ENCODE results near the gene HJV.

The HJV gene

DNA sequence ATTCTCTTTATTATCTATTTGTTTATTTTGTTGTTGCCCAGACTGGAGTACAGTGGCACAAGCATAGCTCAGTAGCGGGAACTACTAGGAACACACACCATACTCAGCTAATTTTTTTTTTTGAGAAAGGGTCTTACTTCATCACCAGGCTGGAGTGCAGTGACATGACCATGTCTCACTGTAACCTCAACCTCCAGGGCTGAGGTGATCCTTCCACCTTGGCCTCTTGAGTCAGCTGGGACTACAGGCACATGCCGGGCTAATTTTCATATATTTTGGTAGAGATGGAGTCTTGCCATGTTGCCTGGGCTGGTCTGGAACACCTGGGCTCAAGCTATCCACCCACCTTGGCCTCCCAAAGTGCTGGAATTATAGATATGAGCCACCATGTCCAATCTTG lies 19.8 kb downstream of the HJV start:
- POLR2A ChIA-PET, result no interaction called here
- CTCF ChIA-PET, result interaction anchor here (0.6 to 1.1 kb wide), 4 partner anchors 23 to 110 kb away, joined by 3 to 13 read pairs (median 6); partner anchors contain the start of gene ITGA10
- Histone ChIP-seq H3K9me3 (ENCODE audit: control insufficient read depth, insufficient read depth, low read depth, low read length) (no peaks in the 10 kb centered on the region), H3K27ac (ENCODE audit: extremely low read depth, low read depth, low read length) (no peak overlapping the region), H3K4me1 (ENCODE audit: control insufficient read depth, insufficient read depth, low read length) (peaks cover 12% of the 10 kb centered on the region), H3K4me3 (ENCODE audit: low read depth, low read length) (no peak overlapping the region), H3K36me3 (ENCODE audit: control insufficient read depth in 2 of 2, insufficient read depth in 1 of 2, low read length in 2 of 2) (no peaks in the 10 kb centered on the region)
- no peak for TF ChIP-seq HOXA7 (CRISPR knock-in tag; IDR thresholded peaks at IDR 0.05; ENCODE audit: borderline replicate concordance)

DNA sequence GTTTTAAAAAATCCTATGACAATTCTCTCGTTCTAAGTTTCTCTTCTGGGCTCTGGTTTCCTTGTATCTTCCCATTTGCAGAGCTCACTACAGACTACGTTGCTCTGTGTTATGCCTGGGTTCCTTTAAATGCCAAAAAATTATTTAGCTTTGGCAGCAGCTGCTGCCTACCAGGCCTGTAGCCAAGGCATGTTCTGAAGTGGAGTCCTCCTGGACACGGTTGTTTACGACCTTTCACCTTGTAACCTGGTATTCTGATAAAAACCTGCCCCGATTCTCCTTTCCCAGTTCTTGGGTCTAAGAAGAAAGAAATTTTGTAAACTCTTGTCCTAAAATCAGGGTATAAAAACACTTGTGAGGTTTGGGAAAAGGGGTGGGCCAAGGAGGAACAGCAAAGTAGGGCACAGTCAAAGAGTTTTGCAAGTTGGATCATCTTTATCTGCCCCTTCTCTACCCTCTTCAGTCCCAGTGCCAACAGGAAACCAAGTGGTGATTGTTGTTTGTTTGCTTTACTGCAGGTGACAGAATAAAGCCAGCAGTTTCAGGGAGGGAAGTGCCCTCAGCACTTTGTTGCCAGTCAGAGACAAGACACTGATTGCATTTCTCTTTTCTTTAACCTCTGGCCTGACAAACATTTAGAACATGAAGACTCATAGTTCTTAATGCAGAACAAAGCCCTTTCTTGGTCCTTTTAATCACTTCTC lies 22.1 kb downstream of the HJV start:
- no peak overlapping the region for H3K4me3 ChIP-seq (ENCODE audit: low read depth, low read length)
- peaks cover 12% of the 10 kb centered on the region for H3K4me1 ChIP-seq (ENCODE audit: control insufficient read depth, insufficient read depth, low read length)
- POLR2A ChIA-PET, result no interaction called here
- TF ChIP-seq, protein P1, sequence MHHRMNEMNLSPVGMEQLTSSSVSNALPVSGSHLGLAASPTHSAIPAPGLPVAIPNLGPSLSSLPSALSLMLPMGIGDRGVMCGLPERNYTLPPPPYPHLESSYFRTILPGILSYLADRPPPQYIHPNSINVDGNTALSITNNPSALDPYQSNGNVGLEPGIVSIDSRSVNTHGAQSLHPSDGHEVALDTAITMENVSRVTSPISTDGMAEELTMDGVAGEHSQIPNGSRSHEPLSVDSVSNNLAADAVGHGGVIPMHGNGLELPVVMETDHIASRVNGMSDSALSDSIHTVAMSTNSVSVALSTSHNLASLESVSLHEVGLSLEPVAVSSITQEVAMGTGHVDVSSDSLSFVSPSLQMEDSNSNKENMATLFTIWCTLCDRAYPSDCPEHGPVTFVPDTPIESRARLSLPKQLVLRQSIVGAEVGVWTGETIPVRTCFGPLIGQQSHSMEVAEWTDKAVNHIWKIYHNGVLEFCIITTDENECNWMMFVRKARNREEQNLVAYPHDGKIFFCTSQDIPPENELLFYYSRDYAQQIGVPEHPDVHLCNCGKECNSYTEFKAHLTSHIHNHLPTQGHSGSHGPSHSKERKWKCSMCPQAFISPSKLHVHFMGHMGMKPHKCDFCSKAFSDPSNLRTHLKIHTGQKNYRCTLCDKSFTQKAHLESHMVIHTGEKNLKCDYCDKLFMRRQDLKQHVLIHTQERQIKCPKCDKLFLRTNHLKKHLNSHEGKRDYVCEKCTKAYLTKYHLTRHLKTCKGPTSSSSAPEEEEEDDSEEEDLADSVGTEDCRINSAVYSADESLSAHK (tag by site-specific recombination; IDR thresholded peaks at IDR 0.05), result peak; percentile 56; the same call in 1 of the 2 replicates
- TF ChIP-seq ZNF549 (tag by site-specific recombination; IDR thresholded peaks at IDR 0.05) (no peak), FEZF1 (tag by site-specific recombination; IDR thresholded peaks at IDR 0.05) (0 out of 2 replicates have a peak, but pooled peaks have one; percentile 27), ZNF133 (tag by site-specific recombination; IDR thresholded peaks at IDR 0.05) (0 out of 2 replicates have a peak, but pooled peaks have one; percentile 21)
- CTCF ChIA-PET, result no interaction called here
- no peak overlapping the region for H3K27ac ChIP-seq (ENCODE audit: extremely low read depth, low read depth, low read length)
- H3K36me3 ChIP-seq (ENCODE audit: control insufficient read depth in 2 of 2, insufficient read depth in 1 of 2, low read length in 2 of 2), result peaks cover 0 to 9% of the 10 kb centered on the region in 2 experiments; a peak in 1 of 3 replicates
- H3K9me3 ChIP-seq (ENCODE audit: control insufficient read depth, insufficient read depth, low read depth, low read length), result no peaks in the 10 kb centered on the region

DNA sequence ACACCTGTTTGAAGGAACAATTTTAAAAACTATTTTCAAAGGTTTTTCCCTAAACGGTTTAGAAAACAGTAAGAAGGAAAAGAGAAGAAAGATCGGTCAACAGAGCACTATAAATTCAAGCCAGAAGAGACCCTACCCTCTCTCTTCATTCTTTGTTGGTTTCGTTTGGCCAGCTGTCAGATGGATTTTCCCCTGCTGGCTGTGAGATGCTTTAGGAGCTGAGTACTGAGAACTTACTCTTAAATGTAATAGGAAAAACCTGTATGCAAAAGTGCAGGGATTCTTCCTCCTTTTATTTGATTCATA lies 23.9 kb downstream of the HJV start:
- H3K4me3 ChIP-seq (ENCODE audit: low read depth, low read length), result no peak overlapping the region
- no peaks in the 10 kb centered on the region for H3K9me3 ChIP-seq (ENCODE audit: control insufficient read depth, insufficient read depth, low read depth, low read length)
- TF ChIP-seq ZNF311 (tag by site-specific recombination; IDR thresholded peaks at IDR 0.05; ENCODE audit: borderline replicate concordance) (no peak), ZNF350 (tag by site-specific recombination; IDR thresholded peaks at IDR 0.05) (no peak), ZNF473 (tag by site-specific recombination; IDR thresholded peaks at IDR 0.05) (no peak), YY1 (tag by site-specific recombination; IDR thresholded peaks at IDR 0.05) (no peak), BCL11A (tag by site-specific recombination; IDR thresholded peaks at IDR 0.05; ENCODE audit: low read depth) (no peak), ZNF658 (tag by site-specific recombination; IDR thresholded peaks at IDR 0.05) (no peak)
- ChIA-PET POLR2A (interaction anchor here (0.6 kb wide), 1 partner anchor 152 kb away, joined by 3 read pairs; the partner anchor contains the start of gene NUDT17), CTCF (interaction anchor here (1.2 to 7.3 kb wide), 2 partner anchors 17 to 19 kb away, joined by 4 to 80 read pairs; no protein-coding TSS in a partner anchor)
- peaks cover 12% of the 10 kb centered on the region for H3K4me1 ChIP-seq (ENCODE audit: control insufficient read depth, insufficient read depth, low read length)
- no peak overlapping the region for H3K27ac ChIP-seq (ENCODE audit: extremely low read depth, low read depth, low read length)
- peaks cover 5 to 27% of the 10 kb centered on the region in 2 experiments; a peak in 2 of 3 replicates for H3K36me3 ChIP-seq (ENCODE audit: control insufficient read depth in 2 of 2, insufficient read depth in 1 of 2, low read length in 2 of 2)

DNA sequence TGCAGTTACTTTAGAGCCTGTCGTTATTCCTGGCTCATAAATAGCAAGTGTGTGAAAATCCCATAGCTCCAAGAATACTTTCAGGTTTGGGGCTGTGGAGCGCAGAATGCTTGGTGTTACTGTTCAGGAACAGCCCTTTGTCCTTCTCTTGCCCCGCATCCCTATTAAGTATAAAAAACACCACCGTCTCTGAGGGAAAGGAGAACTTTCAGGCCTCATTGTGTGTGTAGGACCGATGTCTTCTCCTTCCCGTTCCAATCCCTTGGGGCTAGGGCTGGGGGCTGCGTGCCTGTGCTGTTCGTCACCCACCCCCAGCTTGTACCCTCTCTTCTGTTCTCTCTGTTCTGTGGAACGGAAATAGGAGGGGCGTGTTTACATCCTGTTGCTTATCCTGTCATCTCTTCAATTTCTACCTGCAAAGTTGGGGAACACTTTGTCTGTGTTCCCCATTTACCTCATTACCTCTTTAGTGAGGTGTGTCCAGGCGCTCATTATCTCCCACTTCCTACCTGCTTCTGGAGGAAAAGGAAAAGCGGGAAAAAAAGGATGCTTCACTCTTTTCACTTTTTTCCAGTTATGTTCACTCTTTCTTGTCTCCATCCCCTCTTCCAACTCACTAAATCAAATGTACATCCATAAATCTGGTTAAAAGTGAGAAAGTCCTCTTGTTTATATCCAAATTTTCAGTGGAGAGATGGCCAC lies 24.4 kb downstream of the HJV start:
- H3K27ac ChIP-seq (ENCODE audit: extremely low read depth, low read depth, low read length), result peak overlapping the region; percentile 59; the same call in 1 of the 2 replicates
- peak overlapping the region; percentile 85 for H3K4me3 ChIP-seq (ENCODE audit: low read depth, low read length)
- H3K36me3 ChIP-seq (ENCODE audit: control insufficient read depth in 2 of 2, insufficient read depth in 1 of 2, low read length in 2 of 2), result peaks cover 5 to 30% of the 10 kb centered on the region in 2 experiments; a peak in 2 of 3 replicates
- peaks cover 12% of the 10 kb centered on the region for H3K4me1 ChIP-seq (ENCODE audit: control insufficient read depth, insufficient read depth, low read length)
- CTCF ChIA-PET, result interaction anchor here (1.2 to 7.3 kb wide), 2 partner anchors 18 kb away, joined by 4 to 80 read pairs; no protein-coding TSS in a partner anchor
- POLR2A ChIA-PET, result interaction anchor here (0.6 to 1.9 kb wide), 2 partner anchors 33 to 152 kb away, joined by 3 to 4 read pairs; partner anchors contain the start of genes ANKRD34A, NUDT17 and POLR3GL
- H3K9me3 ChIP-seq (ENCODE audit: control insufficient read depth, insufficient read depth, low read depth, low read length), result no peaks in the 10 kb centered on the region
- TF ChIP-seq ZNF423 (tag by site-specific recombination; IDR thresholded peaks at IDR 0.05) (no peak), ZNF366 (tag by site-specific recombination; conservative IDR thresholded peaks at IDR 0.05) (peak; percentile 40; the same call in 1 of the 2 replicates), ZNF341 (tag by site-specific recombination; IDR thresholded peaks at IDR 0.05; ENCODE audit: low read depth) (no peak), MZF1 (tag by site-specific recombination; IDR thresholded peaks at IDR 0.05; ENCODE audit: borderline replicate concordance) (no peak), KLF10 (tag by site-specific recombination; IDR thresholded peaks at IDR 0.05) (no peak), ZNF626 (tag by site-specific recombination; IDR thresholded peaks at IDR 0.05) (no peak), REPIN1 (tag by site-specific recombination; IDR thresholded peaks at IDR 0.05; ENCODE audit: low read depth) (no peak), ZNF768 (tag by site-specific recombination; IDR thresholded peaks at IDR 0.05) (no peak), ZNF335 (tag by site-specific recombination; conservative IDR thresholded peaks at IDR 0.05) (peak; percentile 22; the same call in 1 of the 2 replicates), ZNF571 (tag by site-specific recombination; IDR thresholded peaks at IDR 0.05) (no peak)
- TF ChIP-seq, protein P2, sequence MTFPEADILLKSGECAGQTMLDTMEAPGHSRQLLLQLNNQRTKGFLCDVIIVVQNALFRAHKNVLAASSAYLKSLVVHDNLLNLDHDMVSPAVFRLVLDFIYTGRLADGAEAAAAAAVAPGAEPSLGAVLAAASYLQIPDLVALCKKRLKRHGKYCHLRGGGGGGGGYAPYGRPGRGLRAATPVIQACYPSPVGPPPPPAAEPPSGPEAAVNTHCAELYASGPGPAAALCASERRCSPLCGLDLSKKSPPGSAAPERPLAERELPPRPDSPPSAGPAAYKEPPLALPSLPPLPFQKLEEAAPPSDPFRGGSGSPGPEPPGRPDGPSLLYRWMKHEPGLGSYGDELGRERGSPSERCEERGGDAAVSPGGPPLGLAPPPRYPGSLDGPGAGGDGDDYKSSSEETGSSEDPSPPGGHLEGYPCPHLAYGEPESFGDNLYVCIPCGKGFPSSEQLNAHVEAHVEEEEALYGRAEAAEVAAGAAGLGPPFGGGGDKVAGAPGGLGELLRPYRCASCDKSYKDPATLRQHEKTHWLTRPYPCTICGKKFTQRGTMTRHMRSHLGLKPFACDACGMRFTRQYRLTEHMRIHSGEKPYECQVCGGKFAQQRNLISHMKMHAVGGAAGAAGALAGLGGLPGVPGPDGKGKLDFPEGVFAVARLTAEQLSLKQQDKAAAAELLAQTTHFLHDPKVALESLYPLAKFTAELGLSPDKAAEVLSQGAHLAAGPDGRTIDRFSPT (tag by site-specific recombination; IDR thresholded peaks at IDR 0.05), result no peak
